ENCODE measurements around the gene RENBP. TPM values are rescaled to one million over a fixed set of nuclear protein-coding genes. Genes with fewer than 3 reads are reported as not detected.

RENBP gene
- 5.5 and 25.5 TPM in 2 replicates for total RNA-seq (ENCODE audit: low replicate concordance)

GRCh38 chrX:153944140-153944799 lies at the start of gene RENBP:
TSS of gene RENBP (minus strand) at chrX:153944643. CDS start at chrX:153944610, 33 bp downstream.

GRCh38 chrX:153972368-153973126 lies 28.1 kb upstream of the RENBP start, which contains the start of gene TMEM187:
TSS of gene TMEM187 (plus strand) at chrX:153972754. CDS start at chrX:153982063, 9,309 bp downstream.

GRCh38 chrX:153971450-153972367 lies 27.3 kb upstream of the RENBP start, which contains the start of gene HCFC1:
TSS of gene HCFC1 (minus strand) at chrX:153971818. CDS start at chrX:153970840, 978 bp downstream.

DNA sequence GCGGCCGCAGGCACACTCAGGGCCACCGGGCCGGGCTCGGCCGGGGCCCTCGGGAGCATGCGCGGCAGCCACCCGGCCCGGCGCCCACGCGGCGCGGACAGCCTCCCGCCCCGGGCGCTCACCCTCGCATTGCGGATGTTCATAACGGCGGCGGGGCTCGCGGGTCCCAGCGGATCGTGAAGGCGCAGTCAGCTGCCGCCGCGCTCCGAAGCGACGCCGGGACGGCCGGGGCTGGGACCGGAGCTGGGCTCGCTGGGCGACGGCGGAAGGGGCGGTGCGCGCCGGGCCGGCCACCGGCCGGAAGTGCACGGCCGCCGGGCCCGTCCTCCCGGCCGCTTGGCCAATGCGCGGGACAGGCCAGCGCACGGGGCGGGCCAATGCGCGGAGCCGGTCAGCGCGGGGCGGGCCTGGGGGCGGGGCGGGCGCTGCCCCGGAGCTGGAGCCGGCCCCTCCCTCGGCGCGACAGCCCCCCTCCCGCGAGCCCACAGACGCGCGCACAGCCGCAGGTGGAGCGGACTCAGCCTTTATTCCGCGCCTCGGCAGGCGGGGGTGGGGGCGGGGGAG lies 9.6 kb downstream of the RENBP start, which contains the start of gene NAA10:
Gene NAA10, minus strand, starts transcription at position 276 of the 564 bp plus-strand sequence. Its CDS starts 133 bp downstream, at position 143.

GRCh38 chrX:153925739-153926551 lies 18.5 kb downstream of the RENBP start, which contains the start of gene ARHGAP4:
TSS of gene ARHGAP4 (minus strand) at chrX:153926264. CDS start at chrX:153926202, 62 bp downstream.

GRCh38 chrX:153903991-153904957 lies 40.2 kb downstream of the RENBP start, which contains the start of gene AVPR2:
TSS of gene AVPR2 (plus strand) at chrX:153904673. CDS start at chrX:153905146, 473 bp downstream.

GRCh38 chrX:153885968-153886903 lies 58.2 kb downstream of the RENBP start, which contains the start of gene L1CAM:
TSS of gene L1CAM (minus strand) at chrX:153886173. CDS start at chrX:153875836, 10,337 bp downstream.

Other genes starting within 250 kb of the RENBP start
- 152 and 188 TPM in 2 replicates for gene BCAP31, start 220.3 kb downstream of the RENBP start, total RNA-seq (ENCODE audit: low replicate concordance)
- gene ABCD1, start 219.8 kb downstream of the RENBP start, total RNA-seq (ENCODE audit: low replicate concordance), result 8.4 and 13.5 TPM in 2 replicates
- 2.5 and 4.1 TPM in 2 replicates for gene PLXNB3, start 180.4 kb downstream of the RENBP start, total RNA-seq (ENCODE audit: low replicate concordance)
- under 0.01 and 0.30 TPM in 2 replicates for gene SRPK3, start 163.6 kb downstream of the RENBP start, total RNA-seq (ENCODE audit: low replicate concordance)
- 54.6 and 96.1 TPM in 2 replicates for gene IDH3G, start 150.3 kb downstream of the RENBP start, total RNA-seq (ENCODE audit: low replicate concordance)
- gene SSR4, start 150.0 kb downstream of the RENBP start, total RNA-seq (ENCODE audit: low replicate concordance), result 188 and 219 TPM in 2 replicates
- 0.08 and 1.1 TPM in 2 replicates for gene PDZD4, start 114.1 kb downstream of the RENBP start, total RNA-seq (ENCODE audit: low replicate concordance)
- 0.08 and 0.23 TPM in 2 replicates for gene L1CAM, start 58.5 kb downstream of the RENBP start, total RNA-seq (ENCODE audit: low replicate concordance)
- 0.12 TPM in 1 of 2 replicates, not detected in the other for gene AVPR2, start 40.0 kb downstream of the RENBP start, total RNA-seq (ENCODE audit: low replicate concordance)
- 0.90 and 2.7 TPM in 2 replicates for gene ARHGAP4, start 18.4 kb downstream of the RENBP start, total RNA-seq (ENCODE audit: low replicate concordance)
- 45.5 and 56.5 TPM in 2 replicates for gene NAA10, start 9.6 kb downstream of the RENBP start, total RNA-seq (ENCODE audit: low replicate concordance)
- gene HCFC1, start 27.2 kb upstream of the RENBP start, total RNA-seq (ENCODE audit: low replicate concordance), result 6.0 and 8.2 TPM in 2 replicates
- gene TMEM187, start 28.1 kb upstream of the RENBP start, total RNA-seq (ENCODE audit: low replicate concordance), result 7.1 and 10.1 TPM in 2 replicates
- 59.0 and 66.3 TPM in 2 replicates for gene IRAK1, start 75.3 kb upstream of the RENBP start, total RNA-seq (ENCODE audit: low replicate concordance)
- 11.0 and 17.7 TPM in 2 replicates for gene MECP2, start 153.1 kb upstream of the RENBP start, total RNA-seq (ENCODE audit: low replicate concordance)
- gene OPN1LW, start 199.6 kb upstream of the RENBP start, total RNA-seq (ENCODE audit: low replicate concordance), result not detected in 2 replicates
- not detected in 2 replicates for gene OPN1MW, start 238.0 kb upstream of the RENBP start, total RNA-seq (ENCODE audit: low replicate concordance)